OCI-LY7 (cell line): ENCODE measurements around the gene SYTL2.

ENCODE experiments used
- CTCF ChIP-seq: fragments of 200-600 bp; sonication (generic); conservative IDR thresholded peaks from 2 replicates; pipeline ENCODE4 v1.5.1; 2014; ENCODE audit warnings: mild to moderate bottlenecking, antibody characterized with exemption, low read length, moderate library complexity, mixed read lengths
- EZH2phosphoT487 ChIP-seq: fragments of 200-600 bp; sonication (generic); IDR thresholded peaks from 2 replicates; pipeline ENCODE4 v1.6.1; 2018; ENCODE audit warnings: low read depth, borderline replicate concordance, mild to moderate bottlenecking, mixed run types, antibody characterized with exemption, low read length, moderate library complexity, mixed read lengths

- TF ChIP-seq CTCF (no peak), EZH2phosphoT487 (no peak)
Measured at GRCh38 chr11:85665733-85666132, 145.2 kb downstream of the SYTL2 start.
